GM12801 (cell line): ENCODE measurements around the gene CDCA4.

Source experiments
- CTCF ChIP-seq: IDR thresholded peaks from one replicate; pipeline ENCODE4 v1.5.1; 2011; ENCODE audit warnings: control low read depth; ENCODE audit not compliant: insufficient read length; ENCODE audit errors: extremely low read depth

Gene CDCA4

GRCh38 chr14:105005929-105006830 is 14.7 kb downstream of the CDCA4 start:
- TF ChIP-seq CTCF: no peak

- no peak for TF ChIP-seq CTCF
These were observed 15.5 kb downstream of the CDCA4 start for GRCh38 chr14:105005329-105005928.

GRCh38 chr14:104999361-104999760 is 21.5 kb downstream of the CDCA4 start:
- TF ChIP-seq CTCF: no peak

- no peak for TF ChIP-seq CTCF
These were observed 22.1 kb downstream of the CDCA4 start for GRCh38 chr14:104998801-104999200.

GRCh38 chr14:104996483-104996882 is 24.4 kb downstream of the CDCA4 start:
- TF ChIP-seq CTCF: no peak

- TF ChIP-seq CTCF: no peak
These were observed 24.9 kb downstream of the CDCA4 start for GRCh38 chr14:104996032-104996431.

GRCh38 chr14:104994978-104995377 is 25.9 kb downstream of the CDCA4 start:
- TF ChIP-seq CTCF: no peak
